HEK293T (cell line): ENCODE results near the gene SSNA1.

Experiments
- CTCF ChIA-PET: fragments of 350-600 bp; formaldehyde crosslinking; extraction: SDS; loops from one replicate; lab custom pipeline; 2021; ENCODE audit warnings: antibody characterized with exemption, inconsistent platforms; lab: Yijun Ruan, JAX
- POLR2A ChIA-PET: fragments of 350-600 bp; formaldehyde crosslinking; extraction: SDS; loops from one replicate; lab custom pipeline; 2020; ENCODE audit warnings: antibody characterized with exemption, inconsistent platforms; lab: Yijun Ruan, JAX
- DNase-seq: peaks from one replicate; pipeline ENCODE4 v3.0.0; 2012; ENCODE audit warnings: mixed read lengths; ENCODE audit errors: extremely low spot score
- ARNT ChIP-seq: fragments of 450-650 bp; IDR thresholded peaks from 2 replicates; pipeline ENCODE4 v1.6.1; 2017; ENCODE audit warnings: mild to moderate bottlenecking
- BHLHE40 ChIP-seq: fragments of 450-650 bp; IDR thresholded peaks from 2 replicates; pipeline ENCODE4 v1.6.1; 2016; ENCODE audit warnings: mild to moderate bottlenecking, moderate library complexity, borderline replicate concordance
- CTBP1 ChIP-seq: fragments of 450-650 bp; IDR thresholded peaks from 2 replicates; pipeline ENCODE4 v1.6.1; 2016; ENCODE audit warnings: borderline replicate concordance
- ELF4 ChIP-seq: fragments of 450-650 bp; IDR thresholded peaks from 2 replicates; pipeline ENCODE4 v1.6.1; 2017; ENCODE audit warnings: antibody characterized with exemption
- FOXA1 ChIP-seq: fragments of 450-650 bp; IDR thresholded peaks from 2 replicates; pipeline ENCODE4 v1.6.1; 2016; ENCODE audit warnings: mild to moderate bottlenecking
- FOXK2 ChIP-seq: fragments of 450-650 bp; IDR thresholded peaks from 2 replicates; pipeline ENCODE4 v1.6.1; 2016; ENCODE audit warnings: mild to moderate bottlenecking
- FOXM1 ChIP-seq: fragments of 450-650 bp; IDR thresholded peaks from 2 replicates; pipeline ENCODE4 v1.6.1; 2017; ENCODE audit warnings: mild to moderate bottlenecking, borderline replicate concordance
- HDGF ChIP-seq: fragments of 450-650 bp; IDR thresholded peaks from 2 replicates; pipeline ENCODE4 v1.6.1; 2017; ENCODE audit warnings: antibody characterized with exemption, borderline replicate concordance
- L3MBTL2 ChIP-seq: fragments of 450-650 bp; conservative IDR thresholded peaks from 2 replicates; pipeline ENCODE4 v1.6.1; 2016; ENCODE audit warnings: mild to moderate bottlenecking
- LEF1 ChIP-seq: fragments of 450-650 bp; IDR thresholded peaks from 2 replicates; pipeline ENCODE4 v1.6.1; 2017; ENCODE audit warnings: mild to moderate bottlenecking, borderline replicate concordance
- NFRKB ChIP-seq: fragments of 450-650 bp; IDR thresholded peaks from 2 replicates; pipeline ENCODE4 v1.6.1; 2016; ENCODE audit warnings: mild to moderate bottlenecking, moderate library complexity
- PKNOX1 ChIP-seq: fragments of 450-650 bp; IDR thresholded peaks from 2 replicates; pipeline ENCODE4 v1.6.1; 2016
- SP1 ChIP-seq: fragments of 450-650 bp; IDR thresholded peaks from 2 replicates; pipeline ENCODE4 v1.6.1; 2017
- SUZ12 ChIP-seq: fragments of 450-650 bp; IDR thresholded peaks from 2 replicates; pipeline ENCODE4 v1.6.1; 2016; ENCODE audit warnings: mild to moderate bottlenecking
- TARDBP ChIP-seq: fragments of 450-650 bp; IDR thresholded peaks from 2 replicates; pipeline ENCODE4 v1.6.1; 2016
- ZNF384 ChIP-seq: fragments of 450-650 bp; IDR thresholded peaks from 2 replicates; pipeline ENCODE4 v1.6.1; 2016

Gene SSNA1

GRCh38 chr9:137194909-137195308 is 6.4 kb downstream of the SSNA1 start:
- CTCF ChIA-PET = no interaction called here
- DNase-seq = no peak
- no peak for TF ChIP-seq ZNF384
- TF ChIP-seq NFRKB = no peak
- TF ChIP-seq L3MBTL2 = no peak
- no peak for TF ChIP-seq LEF1
- TF ChIP-seq ARNT = no peak
- no peak for TF ChIP-seq HDGF
- TF ChIP-seq FOXA1 = no peak
- no peak for TF ChIP-seq SUZ12
- TF ChIP-seq ELF4 = no peak
- TF ChIP-seq TARDBP = no peak
- no peak for TF ChIP-seq BHLHE40
- no peak for TF ChIP-seq CTBP1
- TF ChIP-seq FOXM1 = no peak
- TF ChIP-seq SP1 = no peak
- TF ChIP-seq PKNOX1 = no peak
- TF ChIP-seq FOXK2 = no peak
- POLR2A ChIA-PET = interaction anchor here (0.9 to 1.6 kb wide), 6 partner anchors 10 to 65 kb away, joined by 3 to 9 read pairs (median 4); partner anchors contain the start of gene TUBB4B

- no peak for DNase-seq
- ChIA-PET CTCF (no interaction called here), POLR2A (interaction anchor here (1.0 to 1.4 kb wide), 3 partner anchors 9 to 45 kb away, joined by 3 to 9 read pairs (median 4); partner anchors contain the start of gene TUBB4B)
- TF ChIP-seq FOXM1 (no peak), LEF1 (no peak), FOXA1 (no peak), HDGF (no peak), ZNF384 (no peak), SUZ12 (no peak), FOXK2 (no peak), BHLHE40 (no peak), TARDBP (no peak), ARNT (no peak), L3MBTL2 (no peak), CTBP1 (no peak), NFRKB (no peak), ELF4 (no peak), SP1 (no peak), PKNOX1 (no peak)
Measured at GRCh38 chr9:137195525-137196220, 7.2 kb downstream of the SSNA1 start.

GRCh38 chr9:137198051-137198901 is 9.8 kb downstream of the SSNA1 start:
- ChIA-PET CTCF (interaction anchor here (0.8 to 1.1 kb wide), 2 partner anchors 21 to 69 kb away, joined by 3 read pairs; no protein-coding TSS in a partner anchor), POLR2A (interaction anchor here (0.9 to 3.4 kb wide), 5 partner anchors 9 to 60 kb away, joined by 3 to 19 read pairs (median 4); partner anchors contain the start of genes ANAPC2 and SSNA1)
- DNase-seq = no peak
- no peak for TF ChIP-seq L3MBTL2
- no peak for TF ChIP-seq NFRKB
- TF ChIP-seq ZNF384 = no peak
- TF ChIP-seq ARNT = no peak
- TF ChIP-seq FOXK2 = no peak
- TF ChIP-seq SP1 = no peak
- TF ChIP-seq ELF4 = no peak
- TF ChIP-seq LEF1 = no peak
- no peak for TF ChIP-seq BHLHE40
- TF ChIP-seq CTBP1 = no peak
- TF ChIP-seq FOXM1 = no peak
- TF ChIP-seq TARDBP = no peak

- CTCF ChIA-PET = interaction anchor here (0.6 to 0.8 kb wide), 2 partner anchors 10 to 22 kb away, joined by 3 read pairs; no protein-coding TSS in a partner anchor
- no peak for DNase-seq
- TF ChIP-seq FOXA1 (no peak), ARNT (no peak), LEF1 (no peak), NFRKB (no peak), TARDBP (no peak), SP1 (no peak), CTBP1 (no peak), FOXK2 (no peak), L3MBTL2 (no peak), ELF4 (no peak), PKNOX1 (no peak; the same call in 1 of the 2 replicates), SUZ12 (no peak), BHLHE40 (no peak), FOXM1 (no peak), ZNF384 (no peak), HDGF (no peak)
- POLR2A ChIA-PET = interaction anchor here (0.9 to 3.4 kb wide), 6 partner anchors 10 to 69 kb away, joined by 3 to 19 read pairs (median 4); partner anchors contain the start of genes ANAPC2 and SSNA1
Measured at GRCh38 chr9:137198902-137199283, 10.4 kb downstream of the SSNA1 start.
